GM12892 (cell line): ENCODE results near the gene NQO2.

Source experiments
- POLR2A ChIP-seq: IDR thresholded peaks from 2 replicates; pipeline ENCODE4 v1.6.1; 2011; ENCODE audit warnings: low read depth, low read length, control low read depth
- POLR2AphosphoS5 ChIP-seq: IDR thresholded peaks from 2 replicates; pipeline ENCODE4 v1.6.1; 2011; ENCODE audit warnings: low read depth, low read length, control low read depth
- TAF1 ChIP-seq: IDR thresholded peaks from 2 replicates; pipeline ENCODE4 v1.6.1; 2011; ENCODE audit warnings: low read depth, mild to moderate bottlenecking, control low read depth, low read length, borderline replicate concordance

DNA sequence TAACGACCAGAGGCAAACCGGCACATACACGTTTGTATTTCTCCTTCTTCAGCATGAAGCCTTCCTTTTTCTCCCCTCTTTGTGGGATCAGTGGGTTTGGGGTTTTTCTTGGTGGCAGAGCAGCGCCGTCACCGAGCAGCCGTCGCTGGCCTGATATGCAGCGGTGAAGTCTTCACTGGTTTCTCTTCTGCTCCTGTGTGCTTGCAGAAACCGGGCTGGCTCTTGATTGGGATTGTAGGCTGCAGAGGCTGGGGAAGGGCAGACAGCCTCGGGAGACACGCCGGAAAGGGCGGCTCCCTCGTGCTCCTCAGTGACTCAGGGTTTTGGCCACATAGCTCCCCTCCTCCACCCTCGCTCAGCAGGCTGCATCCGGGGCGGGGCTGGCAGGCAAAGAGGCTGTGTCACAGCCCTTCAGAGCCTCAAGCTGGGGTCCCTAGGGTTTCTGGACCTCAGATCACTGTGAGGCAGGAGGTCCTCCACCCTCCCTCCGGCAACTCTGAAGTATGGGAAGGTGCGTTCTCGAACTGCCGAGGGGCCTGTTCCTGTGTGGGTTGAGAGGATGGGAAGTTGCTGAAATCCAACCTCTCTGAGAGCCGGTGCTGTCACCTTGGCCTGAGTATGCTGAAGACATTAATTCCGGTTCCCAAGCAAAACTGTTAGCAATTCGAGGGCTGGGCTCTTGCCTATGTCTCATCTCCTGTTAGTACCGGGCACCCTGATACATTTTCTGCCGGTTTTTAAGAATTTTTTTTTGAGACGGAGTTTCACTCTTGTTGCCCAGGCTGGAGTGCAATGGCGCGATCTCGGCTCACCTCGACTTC lies 24.2 kb downstream of the NQO2 start:
- peak; percentile 80 for TF ChIP-seq POLR2AphosphoS5
- peak; percentile 83 for TF ChIP-seq POLR2A
- TF ChIP-seq TAF1, result 0 out of 2 replicates have a peak, but pooled peaks have one; percentile 20
